SIG-M5 treated with dmso at 0.1 percent for 504 hours (cell line): ENCODE results near the gene GPR162.
A peak's percentile ranks its signal among the peaks of the same experiment; 100 is the strongest.
"Not testable (repeated sequence)": the region's sequence is repeated elsewhere in the genome, so short reads cannot be mapped to it uniquely, and the experiment has no call there.

Source experiments
- DNase-seq: peaks from one replicate; lab custom pipeline; 2025; ENCODE audit not compliant: unreplicated experiment; lab: John Stamatoyannopoulos, UW

The GPR162 gene

GRCh38 chr12:6873094-6874014 is 51.7 kb downstream of the GPR162 start, which contains the start of gene SPSB2:
Gene SPSB2 (minus strand): TSS chr12:6873303. CDS start chr12:6872901, 402 bp downstream.
- peak; percentile 88 for DNase-seq

DNA sequence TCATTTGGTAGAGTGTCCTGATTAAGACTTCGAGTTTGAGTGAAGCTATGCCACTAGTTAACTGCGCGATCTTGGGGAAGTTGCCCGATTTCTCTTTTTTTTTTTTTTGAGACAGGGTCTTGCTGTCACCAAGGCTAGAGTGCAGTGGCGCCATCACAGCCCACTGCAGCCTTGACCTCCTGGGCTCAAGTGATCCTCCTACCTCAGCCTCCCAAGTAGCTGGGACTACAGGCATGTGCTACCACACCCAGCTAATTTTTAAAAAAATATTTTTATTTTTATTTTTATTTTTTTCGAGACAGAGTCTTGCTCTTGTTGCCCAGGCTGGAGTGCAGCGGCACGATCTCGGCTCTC is 52.4 kb downstream of the GPR162 start:
- DNase-seq = not testable (repeated sequence)
